ENCODE measurements around the gene TIMM22. TPM values are rescaled to one million over a fixed set of nuclear protein-coding genes. Genes with fewer than 3 reads are reported as not detected.
A peak's percentile ranks its signal among the peaks of the same experiment; 100 is the strongest.

Gene TIMM22
- total RNA-seq (2016; rRNA removed; fragmentation: Illumina TruSeq; extraction: Trizol) (15.5 and 16.3 TPM in 2 replicates), polyA plus RNA-seq (2011; rRNA removed) (5.9 and 6.2 TPM in 2 replicates), polyA minus RNA-seq (2011; rRNA and poly(A)+ RNA removed; ENCODE audit: low replicate concordance) (13.7 and 22.2 TPM in 2 replicates), Bru-seq, nascent RNA (percentile 76 among the genes with signal in this experiment), BruChase-seq, experiment 1, labeled RNA remaining after a 6-hour chase (percentile 79 among the genes with signal in this experiment), BruChase-seq, experiment 2, labeled RNA remaining after a 2-hour chase (percentile 83 among the genes with signal in this experiment)
- total RNA-seq (2016; cell fraction: cytosol; rRNA removed; fragmentation: Illumina TruSeq; extraction: Trizol; ENCODE audit: low read depth) = 4.9 and 5.4 TPM in 2 replicates
- 15.6 and 15.9 TPM in 2 replicates for total RNA-seq (2016; cell fraction: insoluble cytoplasmic fraction; rRNA removed; fragmentation: Illumina TruSeq; extraction: Trizol)
- total RNA-seq (2016; cell fraction: membrane; rRNA removed; fragmentation: Illumina TruSeq; extraction: Trizol) = 11.2 and 11.4 TPM in 2 replicates
- total RNA-seq (2016; cell fraction: nucleus; rRNA removed; fragmentation: Illumina TruSeq; extraction: Trizol) = 10.4 and 11.1 TPM in 2 replicates
- 7.1 and 7.6 TPM in 2 replicates for polyA plus RNA-seq (2011; cell fraction: cytosol; rRNA removed)
- 6.4 and 7.1 TPM in 2 replicates for polyA plus RNA-seq (2011; cell fraction: nucleus; rRNA removed)
- polyA plus RNA-seq (2012) = 6.3 and 7.0 TPM in 2 replicates
- polyA plus RNA-seq (2016; cell fraction: cytosol; fragmentation: Illumina TruSeq; extraction: Trizol; ENCODE audit: low read depth) = 4.7 and 4.8 TPM in 2 replicates
- polyA plus RNA-seq (2016; cell fraction: insoluble cytoplasmic fraction; fragmentation: Illumina TruSeq; extraction: Trizol; ENCODE audit: low read depth) = 15.5 and 17.0 TPM in 2 replicates
- 8.7 and 9.5 TPM in 2 replicates for polyA plus RNA-seq (2016; cell fraction: membrane; fragmentation: Illumina TruSeq; extraction: Trizol; ENCODE audit: low read depth)
- polyA plus RNA-seq (2016; cell fraction: nucleus; fragmentation: Illumina TruSeq; extraction: Trizol; ENCODE audit: insufficient read depth, low read depth) = 13.9 and 14.1 TPM in 2 replicates
- polyA minus RNA-seq (2011; cell fraction: cytosol; rRNA and poly(A)+ RNA removed) = 4.3 and 4.9 TPM in 2 replicates
- 19.9 and 20.0 TPM in 2 replicates for polyA minus RNA-seq (2011; cell fraction: nucleus; rRNA and poly(A)+ RNA removed)
- long read RNA-seq, experiment 1, transcript TIMM22-201 (4 exons, 3,194 nt) = major isoform, 88 of 96 reads
- long read RNA-seq, experiment 1, partial matches to known transcripts = 4 of 96 reads
- long read RNA-seq, experiment 1, other reads (novel, unspliced or antisense) = 4 of 96 reads
- long read RNA-seq, experiment 2, transcript TIMM22-201 (4 exons, 3,194 nt) = major isoform, 60 of 77 reads
- long read RNA-seq, experiment 2, partial matches to known transcripts = 1 of 77 reads
- long read RNA-seq, experiment 2, other reads (novel, unspliced or antisense) = 16 of 77 reads

GRCh38 chr17:996554-997344 is at the start of gene TIMM22:
Gene TIMM22, plus strand, starts transcription at chr17:997129. Its CDS starts 14 bp downstream, at chr17:997143.
- peaks cover 4% of the 10 kb centered on the region; the same call in 1 of the 2 replicates for H4K20me1 ChIP-seq (ENCODE audit: insufficient read depth, low read length)
- peak within 1 kb of the TSS; percentile 94 for H3K4me2 ChIP-seq (ENCODE audit: low read depth, low read length)
- intact Hi-C loops (cut with micrococcal nuclease; ENCODE audit: unreplicated experiment) (loop anchor here (1.0 to 5.0 kb wide), 4 partner anchors 10 to 584 kb away; partner anchors contain the start of genes GLOD4 and MRM3), in situ Hi-C loops (cut with HindIII; ENCODE audit: extremely low pct_ligation_motif_present, low pct_unique_long_range_greater_than_20kb) (no loop called here)
- H3K27ac ChIP-seq (ENCODE audit: extremely low read length, insufficient read depth, low read length) = peak within 1 kb of the TSS; percentile 91
- peaks cover 4 to 23% of the 10 kb centered on the region in 2 experiments for H3K36me3 ChIP-seq (replicated peaks in 1 of 2; ENCODE audit: control insufficient read depth in 1 of 2, insufficient read depth in 2 of 2, low read length in 2 of 2)
- no TSS peak for BruUV-seq (replicated peaks)
- POLR2A ChIA-PET = interaction anchor here (1.0 to 2.3 kb wide), 7 partner anchors 16 to 584 kb away, joined by 3 to 26 read pairs (median 4); partner anchors contain the start of genes GLOD4, MRM3, NXN and VPS53
- peak within 1 kb of the TSS; percentile 89 to 100 (median 98) for H3K4me3 ChIP-seq (replicated peaks in 1 of 3; ENCODE audit: insufficient read depth in 1 of 3, low read depth in 2 of 3, low read length in 3 of 3)
- peak within 1 kb of the TSS; percentile 95 for H2AFZ ChIP-seq (ENCODE audit: low read length)
- WGBS (ENCODE audit: low lambda C conversion rate) = 0% methylated on average over 35 of the region's 71 CpGs
- H3K9ac ChIP-seq (ENCODE audit: insufficient read depth, low read depth, low read length) = peak within 1 kb of the TSS; percentile 96
- peaks cover 48% of the 10 kb centered on the region for H3K4me1 ChIP-seq (ENCODE audit: insufficient read depth, low read length)
- peak; percentile 96 for DNase-seq (ENCODE audit: low spot score)
- H3K27me3 ChIP-seq (ENCODE audit: control insufficient read depth in 1 of 2, insufficient read depth in 2 of 2, low read length in 2 of 2) = no peaks in the 10 kb centered on the region
- FAIRE-seq = peak; percentile 75
- H3K9me3 ChIP-seq (ENCODE audit: low read length) = no peaks in the 10 kb centered on the region
- peak; percentile 95 for ATAC-seq
- CTCF ChIA-PET (ENCODE audit: low intra/inter-chr PET ratio, low total read pairs) = interaction anchor here (1.1 to 2.3 kb wide), 2 partner anchors 202 to 687 kb away, joined by 3 to 12 read pairs; no protein-coding TSS in a partner anchor
- peaks cover 22% of the 10 kb centered on the region for H3K79me2 ChIP-seq (ENCODE audit: insufficient read depth, low read length)
- TF ChIP-seq ZNF414 (CRISPR knock-in tag; IDR thresholded peaks at IDR 0.05) (peak; percentile 91), ZNF672 (CRISPR knock-in tag; IDR thresholded peaks at IDR 0.05) (peak; percentile 91), ATF7-NPFF (CRISPR knock-in tag; IDR thresholded peaks at IDR 0.05; ENCODE audit: low read depth) (peak; percentile 44; the same call in 1 of the 2 replicates), HNF4A (CRISPR knock-in tag; IDR thresholded peaks at IDR 0.05) (peak; percentile 39; the same call in 1 of the 2 replicates), ZNF333 (CRISPR knock-in tag; IDR thresholded peaks at IDR 0.05; ENCODE audit: borderline replicate concordance) (peak; percentile 43; the same call in 1 of the 2 replicates), ZFP36 (IDR thresholded peaks at IDR 0.05; ENCODE audit: borderline replicate concordance, low read depth, low read length, partially characterized antibody) (no peak), CREBL2 (CRISPR knock-in tag; IDR thresholded peaks at IDR 0.05; ENCODE audit: borderline replicate concordance) (peak; percentile 24; the same call in 1 of the 2 replicates), RORA (CRISPR knock-in tag; IDR thresholded peaks at IDR 0.05) (no peak), ZNF547 (CRISPR knock-in tag; IDR thresholded peaks at IDR 0.05) (peak; percentile 94; the same call in 1 of the 2 replicates), ZNF616 (CRISPR knock-in tag; IDR thresholded peaks at IDR 0.05; ENCODE audit: low read depth) (peak; percentile 22; the same call in 1 of the 2 replicates)
